ENCODE measurements around the gene ELF1. TPM values are rescaled to one million over a fixed set of nuclear protein-coding genes. Genes with fewer than 3 reads are reported as not detected.
"Not testable (repeated sequence)": the region's sequence is repeated elsewhere in the genome, so short reads cannot be mapped to it uniquely, and the experiment has no call there.

ELF1 gene
- total and polyA plus RNA-seq, 7 donors, result 7.3 to 28.6 (median 22.4) TPM

DNA sequence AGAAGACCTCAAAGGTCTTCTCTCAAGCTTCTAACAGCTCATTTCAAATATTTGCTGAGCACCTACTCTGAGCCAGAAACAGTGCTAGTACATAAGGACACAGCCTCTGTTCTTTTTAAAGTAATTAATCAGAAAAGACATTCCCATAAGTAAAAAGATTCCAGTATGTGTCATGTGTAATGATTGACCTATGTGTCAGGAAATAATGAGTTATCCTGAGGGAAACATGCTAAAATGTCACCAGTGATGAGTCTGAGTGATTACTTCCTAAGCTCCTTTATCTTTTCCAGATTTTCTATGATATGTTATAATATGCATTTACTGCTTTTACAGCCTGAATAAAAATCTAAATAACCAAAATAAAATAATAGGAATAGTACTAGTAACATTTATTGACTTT, 122.1 kb downstream of the ELF1 start:
- DNase-seq (no peak), ATAC-seq (no peak)
- H3K36me3 ChIP-seq (ENCODE audit: insufficient read depth in 1 of 2, low read depth in 1 of 2), result no peaks in the 10 kb centered on the region
- H3K4me1 ChIP-seq, result no peaks in the 10 kb centered on the region
- no peak overlapping the region for H3K4me3 ChIP-seq
- intact Hi-C loops (cut with DNase I), result no loop called here
- H3K27ac ChIP-seq, result no peak overlapping the region
- H3K9me3 ChIP-seq, result no peaks in the 10 kb centered on the region
- TF ChIP-seq, protein P1, sequence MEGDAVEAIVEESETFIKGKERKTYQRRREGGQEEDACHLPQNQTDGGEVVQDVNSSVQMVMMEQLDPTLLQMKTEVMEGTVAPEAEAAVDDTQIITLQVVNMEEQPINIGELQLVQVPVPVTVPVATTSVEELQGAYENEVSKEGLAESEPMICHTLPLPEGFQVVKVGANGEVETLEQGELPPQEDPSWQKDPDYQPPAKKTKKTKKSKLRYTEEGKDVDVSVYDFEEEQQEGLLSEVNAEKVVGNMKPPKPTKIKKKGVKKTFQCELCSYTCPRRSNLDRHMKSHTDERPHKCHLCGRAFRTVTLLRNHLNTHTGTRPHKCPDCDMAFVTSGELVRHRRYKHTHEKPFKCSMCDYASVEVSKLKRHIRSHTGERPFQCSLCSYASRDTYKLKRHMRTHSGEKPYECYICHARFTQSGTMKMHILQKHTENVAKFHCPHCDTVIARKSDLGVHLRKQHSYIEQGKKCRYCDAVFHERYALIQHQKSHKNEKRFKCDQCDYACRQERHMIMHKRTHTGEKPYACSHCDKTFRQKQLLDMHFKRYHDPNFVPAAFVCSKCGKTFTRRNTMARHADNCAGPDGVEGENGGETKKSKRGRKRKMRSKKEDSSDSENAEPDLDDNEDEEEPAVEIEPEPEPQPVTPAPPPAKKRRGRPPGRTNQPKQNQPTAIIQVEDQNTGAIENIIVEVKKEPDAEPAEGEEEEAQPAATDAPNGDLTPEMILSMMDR (IDR thresholded peaks at IDR 0.05), result no peak
- H3K27me3 ChIP-seq (ENCODE audit: insufficient read depth in 3 of 3, low read length in 2 of 3), result no peaks in the 10 kb centered on the region

DNA sequence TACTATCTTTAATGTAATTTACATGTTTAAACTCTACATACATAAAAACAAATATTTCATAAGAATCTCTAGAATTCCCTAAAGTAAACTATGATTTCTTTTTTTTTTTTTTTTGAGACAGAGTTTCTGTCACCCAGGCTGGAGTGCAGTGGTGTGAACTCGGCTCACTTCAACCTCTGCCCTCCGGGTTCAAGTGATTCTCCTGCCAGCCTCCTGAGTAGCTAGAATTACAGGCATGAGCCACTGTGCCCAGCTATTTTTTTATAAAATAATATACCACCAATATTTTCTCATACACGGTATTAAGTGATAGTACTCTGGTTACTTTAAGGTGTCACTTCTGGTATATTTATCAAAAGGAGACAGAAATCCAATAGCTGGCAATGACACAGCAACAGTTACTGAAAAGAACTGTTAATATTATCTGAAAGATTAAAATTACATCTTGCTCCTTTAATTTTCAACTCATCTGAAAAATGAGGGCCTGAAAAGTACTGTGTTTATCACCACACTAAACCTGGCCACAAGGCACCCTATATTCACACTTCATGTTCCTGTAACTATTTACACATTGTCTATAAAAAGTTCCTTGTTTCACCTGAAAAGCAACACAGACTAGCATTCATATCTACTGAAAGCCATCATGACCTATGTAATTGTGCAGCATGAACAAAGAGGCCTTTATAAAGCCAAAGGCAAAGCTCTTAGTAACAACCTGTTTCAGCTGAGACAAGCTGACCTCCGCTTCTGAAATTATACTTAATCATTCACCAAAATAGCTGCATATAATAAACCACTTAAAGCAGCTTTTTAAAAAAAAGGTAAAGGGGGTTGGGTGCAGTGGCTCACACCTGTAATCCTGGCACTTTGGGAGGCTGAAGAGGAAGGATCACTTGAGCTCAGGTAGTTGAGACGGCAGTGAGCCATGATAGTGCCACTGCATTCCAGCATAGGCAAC, 123.6 kb downstream of the ELF1 start:
- ATAC-seq (no peak), DNase-seq (no peak)
- Histone ChIP-seq H3K4me3 (no peak overlapping the region), H3K9me3 (no peaks in the 10 kb centered on the region), H3K27ac (no peak overlapping the region), H3K4me1 (no peaks in the 10 kb centered on the region), H3K36me3 (ENCODE audit: insufficient read depth in 1 of 2, low read depth in 1 of 2) (no peaks in the 10 kb centered on the region), H3K27me3 (ENCODE audit: insufficient read depth in 3 of 3, low read length in 2 of 3) (no peaks in the 10 kb centered on the region)
- intact Hi-C loops (cut with DNase I), result no loop called here
- TF ChIP-seq, protein P1 (IDR thresholded peaks at IDR 0.05), result no peak
- 65 to 87% (median 82%) methylated on average over 5 of the region's 5 CpGs for WGBS, 3 donors

DNA sequence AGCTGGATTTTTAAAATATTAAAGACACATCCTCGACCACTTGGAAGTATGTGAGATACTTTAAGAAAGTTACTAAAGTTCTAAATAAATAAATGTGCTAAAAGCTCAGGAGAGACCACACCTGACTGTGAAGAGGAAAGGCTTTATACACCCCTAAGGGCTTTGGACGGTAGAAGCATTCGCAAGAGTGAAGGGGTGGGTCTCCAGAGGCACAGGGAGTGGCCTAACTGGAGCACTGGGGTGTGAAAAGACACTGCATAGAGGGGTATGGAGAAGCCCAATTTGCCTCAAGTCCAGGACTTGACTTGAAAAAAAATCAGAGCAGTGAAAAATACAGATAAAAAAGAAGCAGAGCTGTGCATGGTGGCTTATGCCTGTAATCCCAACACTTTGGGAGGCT, 125.5 kb downstream of the ELF1 start:
- ATAC-seq; H3K27me3 ChIP-seq (ENCODE audit: insufficient read depth in 3 of 3, low read length in 2 of 3); H3K4me3 ChIP-seq; intact Hi-C loops (cut with DNase I); H3K27ac ChIP-seq; DNase-seq; H3K4me1 ChIP-seq; H3K36me3 ChIP-seq (ENCODE audit: insufficient read depth in 1 of 2, low read depth in 1 of 2); H3K9me3 ChIP-seq: not testable (repeated sequence)
- WGBS, 3 donors, result 86 to 90% (median 89%) methylated on average over 3 of the region's 3 CpGs

DNA sequence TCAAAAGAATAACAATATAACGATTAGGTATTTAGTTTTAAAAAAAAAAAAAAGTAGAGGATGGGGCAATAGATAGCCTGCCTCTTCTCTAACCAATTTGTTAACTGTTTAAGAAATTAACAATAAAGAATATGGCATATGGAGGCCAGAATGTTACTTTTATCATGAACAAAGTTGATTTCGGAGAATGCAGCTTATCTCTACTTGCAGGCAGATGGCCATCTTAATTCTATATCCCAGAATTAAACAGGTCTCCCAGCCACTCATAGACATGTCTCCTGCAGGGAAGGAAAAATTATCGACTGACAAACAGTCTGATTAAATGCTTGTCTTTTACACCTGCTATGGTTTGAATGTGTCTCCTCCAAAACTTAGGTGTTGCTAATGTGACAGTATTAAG, 133.1 kb downstream of the ELF1 start:
- H3K27ac ChIP-seq, result no peak overlapping the region
- ATAC-seq, result no peak
- TF ChIP-seq, protein P1 (IDR thresholded peaks at IDR 0.05), result no peak
- no peaks in the 10 kb centered on the region for H3K4me1 ChIP-seq
- no peaks in the 10 kb centered on the region for H3K9me3 ChIP-seq
- H3K36me3 ChIP-seq (ENCODE audit: insufficient read depth in 1 of 2, low read depth in 1 of 2), result no peaks in the 10 kb centered on the region
- 90 to 92% (median 92%) methylated on average over 3 of the region's 3 CpGs for WGBS, 3 donors
- H3K27me3 ChIP-seq (ENCODE audit: insufficient read depth in 3 of 3, low read length in 2 of 3), result no peaks in the 10 kb centered on the region
- no peak for DNase-seq
- no peak overlapping the region for H3K4me3 ChIP-seq
- intact Hi-C loops (cut with DNase I), result no loop called here

DNA sequence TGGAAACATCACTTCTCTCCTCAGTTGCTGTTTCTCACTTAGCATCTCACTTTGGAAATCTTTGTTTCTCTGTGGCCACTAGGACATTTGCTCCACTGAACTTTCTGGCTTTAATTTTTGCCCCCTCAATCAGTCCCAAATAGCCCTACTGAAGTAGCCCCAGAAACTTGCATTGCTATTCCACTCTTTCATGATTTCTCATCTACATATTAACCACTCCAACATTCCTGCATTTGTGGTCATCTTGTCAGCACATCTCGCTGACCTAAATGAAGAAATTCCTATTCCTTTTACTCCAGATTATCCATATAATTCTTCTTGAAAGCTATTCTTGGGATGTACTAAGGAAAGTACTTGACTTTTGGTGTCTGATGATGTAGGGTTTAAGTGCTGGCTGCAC, 134.9 kb downstream of the ELF1 start:
- H3K9me3 ChIP-seq; ATAC-seq; H3K27me3 ChIP-seq (ENCODE audit: insufficient read depth in 3 of 3, low read length in 2 of 3); H3K4me1 ChIP-seq; H3K36me3 ChIP-seq (ENCODE audit: insufficient read depth in 1 of 2, low read depth in 1 of 2); intact Hi-C loops (cut with DNase I); H3K4me3 ChIP-seq; DNase-seq; H3K27ac ChIP-seq: not testable (repeated sequence)
- WGBS, 3 donors, result no CpG with 5 or more reads among the region's 1 CpG

Other genes starting within 250 kb of the ELF1 start
- 10 to 100 TPM; 23.3 to 27.2 (median 25.5) TPM for gene MRPS31, start 248.1 kb downstream of the ELF1 start, total RNA-seq
- 10 to 100 TPM; 26.7 to 36.6 (median 34.9) TPM for gene MRPS31, start 248.1 kb downstream of the ELF1 start, polyA plus RNA-seq
- 10 to 100 TPM in 1 of 4 donors, 1 to 10 TPM in 3; 4.9 to 12.7 (median 5.0) TPM for gene SLC25A15, start 229.7 kb downstream of the ELF1 start, total RNA-seq
- gene SLC25A15, start 229.7 kb downstream of the ELF1 start, polyA plus RNA-seq, result 10 to 100 TPM in 2 of 3 donors, 1 to 10 TPM in 1; 3.8 to 15.8 (median 10.1) TPM
- gene WBP4, start 42.2 kb upstream of the ELF1 start, total RNA-seq, result 10 to 100 TPM; 18.8 to 24.9 (median 21.6) TPM
- gene WBP4, start 42.2 kb upstream of the ELF1 start, polyA plus RNA-seq, result 10 to 100 TPM; 18.1 to 37.0 (median 22.2) TPM
- gene KBTBD6, start 113.5 kb upstream of the ELF1 start, total RNA-seq, result 1 to 10 TPM; 2.4 to 6.0 (median 5.6) TPM
- 1 to 10 TPM; 2.0 to 7.6 (median 2.5) TPM for gene KBTBD6, start 113.5 kb upstream of the ELF1 start, polyA plus RNA-seq
- 1 to 10 TPM; 2.1 to 5.3 (median 3.8) TPM for gene KBTBD7, start 175.3 kb upstream of the ELF1 start, total RNA-seq
- gene KBTBD7, start 175.3 kb upstream of the ELF1 start, polyA plus RNA-seq, result 1 to 10 TPM; 1.1 to 5.9 (median 1.3) TPM
- 10 to 100 TPM in 2 of 4 donors, 1 to 10 TPM in 2; 8.7 to 14.2 (median 11.1) TPM for gene MTRF1, start 244.3 kb upstream of the ELF1 start, total RNA-seq
- gene MTRF1, start 244.3 kb upstream of the ELF1 start, polyA plus RNA-seq, result 10 to 100 TPM; 12.5 to 29.6 (median 16.0) TPM

Data from psoas muscle (tissue), 8 donors.